Myocyte (in vitro differentiated cells): ENCODE results near the gene CNPY2. TPM values are rescaled to one million over a fixed set of nuclear protein-coding genes. Genes with fewer than 3 reads are reported as not detected.
A peak's percentile ranks its signal among the peaks of the same experiment; 100 is the strongest.
"Not testable (repeated sequence)": the region's sequence is repeated elsewhere in the genome, so short reads cannot be mapped to it uniquely, and the experiment has no call there.

Experiments used
- DNase-seq: peaks from one replicate; pipeline ENCODE4 v3.0.0-alpha.2; 2012; ENCODE audit warnings: low read depth
- total RNA-seq: library from RNA; depleted of rRNA; stranded (reverse); fragments of >200 nt; gene quantifications from 2 replicates; pipeline ENCODE4 v1.2.3, GENCODE V29; 2014

Gene CNPY2
- total RNA-seq, 1 donor from 2014 or later, result 83.1 TPM

DNA sequence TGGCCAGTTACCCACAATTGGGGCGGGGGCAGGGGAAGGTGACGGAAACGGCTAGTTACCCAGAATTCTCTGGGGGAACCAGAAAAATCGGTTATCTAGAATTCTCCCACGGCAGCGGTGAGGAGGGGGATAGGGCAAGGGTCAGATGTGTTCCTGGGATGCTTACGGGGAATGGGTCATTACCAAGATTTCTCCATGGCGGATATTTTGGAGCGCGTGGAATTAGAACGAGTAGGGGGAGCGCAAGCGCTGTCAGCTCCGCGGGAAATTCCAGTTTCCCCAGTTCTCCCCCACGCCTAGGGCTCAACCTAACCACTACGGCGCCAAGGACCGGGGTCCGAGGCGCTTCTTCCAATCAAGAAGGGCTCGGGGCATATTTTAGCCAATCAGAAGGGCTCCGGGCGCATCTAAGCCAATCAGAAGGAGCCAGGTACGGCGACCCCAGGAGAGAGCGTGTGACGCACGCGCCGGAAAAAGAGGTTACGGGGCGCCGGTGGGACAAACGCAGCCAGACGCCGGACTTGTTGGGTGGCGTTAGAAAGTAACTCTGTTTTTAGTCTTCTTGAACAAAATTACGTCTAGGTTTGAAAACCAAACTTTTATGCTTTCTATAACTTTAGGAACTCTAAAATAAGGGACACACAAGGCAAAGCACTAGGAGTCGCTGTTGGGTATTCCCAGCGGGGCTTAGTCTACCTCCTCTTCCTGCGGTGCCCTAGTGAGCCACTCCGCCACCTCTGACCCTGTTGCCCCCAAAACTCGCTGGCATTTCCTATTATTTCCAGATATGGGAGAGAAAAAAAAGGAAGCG, 18.1 kb upstream of the CNPY2 start, which contains the start of gene PAN2:
Gene PAN2, minus strand, starts transcription at position 322 of the 811 bp plus-strand sequence. CDS start 906 bp downstream, outside the sequence.
- peak; percentile 99 for DNase-seq

DNA sequence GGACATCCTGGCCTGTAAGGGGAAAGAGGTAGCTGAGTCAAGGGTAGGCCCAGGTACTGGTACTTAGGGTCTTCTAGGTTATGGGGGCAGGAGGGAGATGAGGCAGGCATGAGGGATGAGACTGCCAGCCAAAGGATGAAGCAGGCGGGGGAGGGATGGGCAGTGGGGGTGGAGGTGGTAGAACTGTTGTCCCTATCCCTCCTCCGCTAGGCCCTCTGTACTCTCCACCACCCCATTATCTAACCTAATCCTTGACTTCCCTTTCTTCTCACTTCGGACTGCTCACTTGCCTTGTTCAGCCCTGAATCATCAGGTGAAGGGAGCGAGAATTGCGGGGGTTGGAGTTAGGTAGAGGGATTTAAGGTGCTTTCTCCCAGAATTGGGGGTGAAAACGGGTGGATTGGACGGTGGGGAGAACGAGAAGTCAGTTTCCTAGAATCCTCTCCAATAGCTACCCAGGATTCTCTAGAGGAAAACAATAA, 17.4 kb upstream of the CNPY2 start:
- no peak for DNase-seq

DNA sequence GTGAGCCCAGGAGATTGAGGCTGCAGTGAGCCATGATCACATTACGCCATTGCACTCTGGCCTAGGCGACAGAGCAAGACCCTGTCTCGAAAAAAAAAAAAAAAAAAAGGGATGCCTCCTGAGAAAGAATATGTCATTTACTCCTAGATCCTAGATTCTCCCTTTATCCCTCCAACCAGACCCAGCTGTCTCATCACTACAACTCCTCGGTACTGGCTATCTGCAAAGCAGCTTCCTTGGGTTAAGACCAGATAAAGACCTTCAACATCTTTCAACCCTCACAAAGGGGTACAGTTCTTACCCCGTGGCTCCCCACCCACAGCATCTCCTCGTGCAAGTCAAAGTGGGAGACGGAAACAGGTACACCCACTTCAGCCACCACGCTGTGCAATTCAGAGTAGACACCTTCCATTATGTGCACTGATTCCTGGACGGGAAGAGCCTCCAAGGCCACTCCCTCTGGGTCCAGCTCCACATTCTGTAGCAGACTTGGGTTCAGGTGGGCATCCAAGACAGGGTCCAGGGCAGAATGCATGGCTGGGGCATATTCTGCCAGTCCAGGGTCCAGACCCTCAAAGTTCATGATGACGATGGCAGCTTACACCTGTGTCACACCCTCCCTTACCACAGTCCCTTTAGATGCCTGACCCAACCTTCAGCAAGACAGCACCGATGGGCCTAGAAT, 16.9 kb upstream of the CNPY2 start:
- no peak for DNase-seq

- no peak for DNase-seq
These were observed 15.2 kb upstream of the CNPY2 start for GRCh38 chr12:56330936-56331490.

- DNase-seq, result no peak
These were observed 10.7 kb upstream of the CNPY2 start for GRCh38 chr12:56326533-56326932.

- no peak for DNase-seq
These were observed 10.3 kb upstream of the CNPY2 start for GRCh38 chr12:56326126-56326525.

DNA sequence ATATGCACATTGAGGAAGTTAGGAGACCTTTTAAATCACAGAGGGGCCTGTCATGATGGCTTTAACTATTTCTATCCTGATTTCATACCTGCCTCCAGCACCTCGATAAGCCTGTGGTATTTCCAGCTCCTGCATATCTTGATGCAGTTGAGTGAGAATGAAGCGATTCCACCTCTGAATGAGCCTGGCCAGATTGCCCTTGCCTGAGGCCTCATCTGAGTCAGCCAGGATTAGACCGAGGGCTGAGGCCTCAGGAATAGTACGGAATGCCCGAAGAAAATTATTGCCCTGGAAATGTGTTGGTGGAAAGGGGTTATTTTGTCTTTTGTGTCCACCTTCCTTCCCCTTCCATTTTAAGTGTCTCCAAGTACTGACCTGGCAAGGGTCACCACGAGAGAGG, 8.4 kb upstream of the CNPY2 start:
- DNase-seq, result no peak

GRCh38 chr12:56321610-56322009, 5.8 kb upstream of the CNPY2 start:
- DNase-seq, result not testable (repeated sequence)

DNA sequence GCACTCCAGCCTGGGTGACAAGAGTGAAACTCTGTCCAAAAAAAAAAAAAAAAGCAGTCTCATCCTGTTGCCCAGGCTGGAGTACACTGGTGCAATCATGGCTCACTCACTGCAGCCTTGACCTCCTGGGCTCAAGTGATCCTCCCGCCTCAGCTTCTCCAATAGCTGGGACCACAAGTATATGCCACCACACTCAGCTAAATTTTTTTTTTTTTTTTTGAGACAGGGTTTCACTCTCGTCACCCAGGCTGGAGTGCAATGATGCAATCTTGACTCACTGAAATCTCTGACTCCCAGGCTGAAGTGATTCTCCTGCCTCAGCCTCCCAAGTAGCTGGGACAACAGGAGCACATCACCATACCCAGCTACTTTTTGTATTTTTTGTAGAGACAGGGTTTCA, 5.2 kb upstream of the CNPY2 start:
- no peak for DNase-seq

DNA sequence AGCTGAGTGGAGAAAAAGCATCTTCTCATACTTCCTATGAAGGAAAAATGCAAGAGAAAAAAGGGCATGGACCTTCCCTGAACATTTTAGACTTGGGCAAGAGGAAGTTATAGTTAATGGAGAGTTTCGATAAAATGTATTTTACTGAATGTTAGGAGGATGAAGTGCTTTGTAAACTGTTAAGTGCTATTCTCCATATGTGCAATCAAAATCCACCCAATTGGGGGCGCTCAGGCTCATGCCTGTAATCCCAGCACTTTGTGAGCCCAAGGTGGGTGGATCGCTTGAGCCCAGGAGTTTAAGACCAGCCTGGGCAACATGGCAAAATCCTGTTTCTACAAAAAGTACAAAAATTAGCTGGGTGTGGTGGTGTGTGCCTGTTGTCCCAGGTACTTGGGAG, 1.9 kb upstream of the CNPY2 start:
- no peak for DNase-seq

- DNase-seq, result no peak
These were observed 553 bp downstream of the CNPY2 start for GRCh38 chr12:56315249-56315621.

DNA sequence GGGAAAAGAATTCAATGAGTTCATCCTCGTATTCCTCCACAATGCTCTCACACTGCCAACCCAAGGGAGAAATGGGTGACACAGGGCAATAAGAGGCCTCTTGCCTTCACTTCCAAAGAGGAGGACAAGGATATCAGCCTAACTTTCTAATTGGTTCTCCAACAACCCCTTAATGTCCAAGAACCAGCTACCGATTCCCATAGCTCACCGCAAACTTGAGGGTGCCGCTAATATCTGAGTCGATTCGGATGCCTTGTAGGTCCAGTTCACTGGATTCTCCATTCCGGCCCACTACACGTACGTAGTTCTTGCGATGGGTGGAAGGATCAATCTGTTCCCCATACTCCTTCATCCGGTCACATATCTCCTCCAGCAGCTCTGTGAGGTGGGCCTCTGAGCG, 4.8 kb downstream of the CNPY2 start:
- no peak for DNase-seq

DNA sequence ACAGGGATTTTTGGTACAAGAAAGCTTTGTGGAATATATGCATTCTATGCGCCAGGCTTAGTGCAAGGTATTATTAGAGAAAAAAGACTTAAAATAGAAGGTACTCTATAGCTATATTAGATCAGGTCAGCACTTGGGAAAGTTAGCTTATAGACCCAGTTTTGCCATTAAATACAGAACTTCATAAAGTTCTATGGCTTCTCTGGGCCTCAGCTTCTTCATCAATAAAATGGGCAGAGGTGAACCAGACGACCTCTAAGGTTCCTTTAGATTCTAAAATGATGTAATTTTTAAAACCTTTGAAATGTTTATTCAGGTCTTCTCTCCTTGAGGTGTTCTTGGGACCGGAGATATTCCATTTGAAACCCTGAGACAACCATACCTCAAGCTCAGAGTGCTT, 7.1 kb downstream of the CNPY2 start:
- DNase-seq, result no peak

GRCh38 chr12:56307221-56307965, 8.4 kb downstream of the CNPY2 start:
- no peak for DNase-seq

GRCh38 chr12:56304872-56305590, 10.8 kb downstream of the CNPY2 start:
- DNase-seq, result no peak

DNA sequence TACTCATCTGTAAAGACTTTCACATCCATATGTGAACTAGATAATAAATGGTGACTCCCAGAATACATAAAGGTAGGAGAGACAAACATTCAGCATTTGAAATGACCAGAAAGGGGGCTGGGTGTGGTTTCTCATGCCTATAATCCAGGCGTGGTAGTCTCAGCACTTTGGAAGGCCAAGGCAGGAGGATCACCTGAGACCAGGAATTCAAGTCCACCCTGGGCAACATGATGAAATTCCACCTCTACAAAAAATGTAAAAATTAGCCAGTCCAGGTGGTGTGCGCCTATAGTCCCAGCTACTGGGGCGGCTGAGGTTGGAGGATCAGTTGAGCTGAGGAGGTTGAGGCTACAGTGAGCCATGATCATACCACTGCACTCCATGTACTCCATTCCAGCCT, 11.5 kb downstream of the CNPY2 start:
- DNase-seq, result no peak

DNA sequence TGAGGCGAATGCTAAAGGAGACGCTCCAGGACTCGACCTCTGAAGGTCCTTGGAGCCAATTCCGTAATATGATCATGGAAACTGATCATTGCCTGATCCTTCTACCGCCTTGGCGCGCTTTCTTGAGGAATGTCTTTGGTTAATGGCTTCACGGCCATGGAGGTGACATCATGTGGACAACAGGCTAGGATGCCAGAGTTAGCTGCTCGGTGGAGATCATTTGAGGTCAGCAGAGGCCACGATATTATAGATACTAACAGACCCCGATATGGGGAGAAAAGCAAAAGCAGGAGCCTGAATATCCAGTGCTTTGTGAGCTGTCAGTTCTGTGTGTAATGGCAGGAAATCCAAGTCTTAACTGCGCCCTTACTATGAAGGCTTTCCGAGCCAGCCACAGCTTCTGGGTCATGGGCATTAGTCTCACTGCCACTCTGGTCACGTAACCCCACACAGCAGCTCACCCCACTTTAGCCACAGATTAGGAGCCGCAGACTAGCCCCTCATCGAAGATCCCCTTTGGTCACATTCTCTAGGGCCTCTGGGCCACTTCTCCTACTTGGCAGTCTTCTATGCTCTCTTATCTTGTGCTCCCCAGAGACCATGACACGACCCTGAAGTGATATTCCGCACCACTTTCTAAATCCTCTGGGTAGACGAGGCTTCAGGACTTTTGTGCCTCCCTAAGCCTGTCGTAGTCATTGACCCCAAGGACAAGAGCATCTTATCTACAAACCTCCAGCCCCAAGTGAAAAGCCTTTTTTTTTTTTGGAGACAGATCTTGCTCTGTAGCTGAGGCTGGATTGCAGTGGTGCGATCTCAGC, 14.9 kb downstream of the CNPY2 start:
- no peak for DNase-seq

- peak; percentile 99 for DNase-seq
These were observed 15.7 kb downstream of the CNPY2 start, which contains the start of gene CS for GRCh38 chr12:56299853-56300643. Gene CS, minus strand, starts transcription at chr12:56300330. Its CDS starts 129 bp downstream, at chr12:56300201.

DNA sequence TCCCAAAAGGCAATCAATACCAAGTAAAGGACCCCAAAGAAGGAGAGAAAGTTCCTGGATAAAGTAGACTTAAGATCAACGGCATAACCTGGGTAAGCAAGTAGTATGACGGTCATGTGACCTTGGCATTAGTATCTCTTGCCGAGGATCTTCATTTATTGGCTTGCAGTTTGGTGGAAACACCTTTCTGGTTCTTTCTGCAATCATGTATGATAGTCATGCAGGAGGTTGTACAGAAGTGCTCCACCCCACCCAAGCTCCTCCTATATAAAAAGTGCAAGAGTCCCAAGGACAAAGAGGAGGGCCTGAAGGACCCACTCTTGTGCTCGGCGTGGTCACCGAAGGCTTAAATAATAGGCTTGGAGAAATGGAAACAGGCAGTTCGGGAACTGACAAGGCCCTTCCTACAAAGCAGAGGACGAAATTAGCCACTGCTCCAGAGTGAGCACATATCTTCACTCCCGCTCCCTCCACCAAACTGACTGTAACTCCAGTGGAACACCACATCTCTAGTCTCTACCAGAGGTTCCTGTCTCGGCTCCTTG, 16.4 kb downstream of the CNPY2 start:
- no peak for DNase-seq
